GM21786 (cell line): ENCODE data around the gene C1orf94.

ENCODE experiments used
- ATAC-seq: cut with Tn5 transposase; IDR thresholded peaks from one replicate; pipeline ENCODE4 v1.9.1; 2021; ENCODE audit not compliant: unreplicated experiment

Gene C1orf94

GRCh38 chr1:34250342-34250741 lies 73.6 kb downstream of the C1orf94 start:
- no peak for ATAC-seq

GRCh38 chr1:34262023-34262853 lies 85.5 kb downstream of the C1orf94 start:
- ATAC-seq: no peak

- ATAC-seq: no peak
Observed at GRCh38 chr1:34262921-34263320, 86.2 kb downstream of the C1orf94 start.

- no peak for ATAC-seq
Observed at GRCh38 chr1:34263406-34263805, 86.7 kb downstream of the C1orf94 start.

- no peak for ATAC-seq
Observed at GRCh38 chr1:34265396-34265795, 88.7 kb downstream of the C1orf94 start.

- no peak for ATAC-seq
Observed at GRCh38 chr1:34266127-34266951, 89.6 kb downstream of the C1orf94 start.

GRCh38 chr1:34267326-34267725 lies 90.6 kb downstream of the C1orf94 start:
- no peak for ATAC-seq

GRCh38 chr1:34268311-34268954 lies 91.7 kb downstream of the C1orf94 start:
- no peak for ATAC-seq
